Mucosa of descending colon (tissue), 3 donors: ENCODE measurements around the gene MAML2. TPM values are rescaled to one million over a fixed set of nuclear protein-coding genes. Genes with fewer than 3 reads are reported as not detected.

Source experiments
- ATAC-seq: fragments of 200-7000 bp; cut with Tn5 transposase; one replicate; pipeline ENCODE4 v1.9.1; 2020; ENCODE audit warnings: mild to moderate bottlenecking, moderate library complexity
- DNase-seq, 3 donors: peaks; one replicate each; pipeline ENCODE4 v3.0.0-alpha.2; 2020
- H3K36me3 ChIP-seq: fragments of 200-600 bp; one replicate; pipeline ENCODE4 v1.8.0; 2021; ENCODE audit warnings: low read depth, mild to moderate bottlenecking
- H3K4me1 ChIP-seq: fragments of 200-600 bp; one replicate; pipeline ENCODE4 v1.8.0; 2021; ENCODE audit warnings: low read depth, mild to moderate bottlenecking
- H3K4me3 ChIP-seq: fragments of 200-600 bp; one replicate; pipeline ENCODE4 v1.8.0; 2021; ENCODE audit warnings: mild to moderate bottlenecking
- H3K9me3 ChIP-seq: fragments of 200-600 bp; one replicate; pipeline ENCODE4 v1.8.0; 2021; ENCODE audit warnings: mild to moderate bottlenecking
- intact Hi-C, 2 donors: fragments of 100-400 bp; cut with DNase I in 1 of 2; cut with micrococcal nuclease in 1 of 2; formaldehyde crosslinking; loops; one replicate each; pipeline versions ENCODE4 v1.11.0 to v1.11.1; 2022; cut with DNase I, micrococcal nuclease
- total RNA-seq, 3 donors: library from RNA; stranded (reverse); fragmentation: NEBNext Ultra II Directional in 2 of 3; extraction: Animal tissue kit (Norgen Biotek cat#: 25700) in 2 of 3; gene quantifications; one replicate each; pipeline versions ENCODE4 v1.2.1 to v1.2.4, GENCODE V29; 2021 to 2023
- TF ChIP-seq, protein P1 (sequence below): fragments of 200-600 bp; IDR thresholded peaks from one replicate; pipeline ENCODE4 v1.8.0; 2022; ENCODE audit warnings: antibody characterized with exemption, mild to moderate bottlenecking
- donor health status: DM: no; HTN: no; CAD: no; lungs with moderate emphysema.
- donor health status: DM: no; HTN: no; CAD: no.
- donor health status: DM: no; HTN: yes; CAD: no.

Gene MAML2
- total RNA-seq, 3 donors from 2014 or later = 15.2 to 26.4 (median 15.8) TPM

- TF ChIP-seq, protein P1, sequence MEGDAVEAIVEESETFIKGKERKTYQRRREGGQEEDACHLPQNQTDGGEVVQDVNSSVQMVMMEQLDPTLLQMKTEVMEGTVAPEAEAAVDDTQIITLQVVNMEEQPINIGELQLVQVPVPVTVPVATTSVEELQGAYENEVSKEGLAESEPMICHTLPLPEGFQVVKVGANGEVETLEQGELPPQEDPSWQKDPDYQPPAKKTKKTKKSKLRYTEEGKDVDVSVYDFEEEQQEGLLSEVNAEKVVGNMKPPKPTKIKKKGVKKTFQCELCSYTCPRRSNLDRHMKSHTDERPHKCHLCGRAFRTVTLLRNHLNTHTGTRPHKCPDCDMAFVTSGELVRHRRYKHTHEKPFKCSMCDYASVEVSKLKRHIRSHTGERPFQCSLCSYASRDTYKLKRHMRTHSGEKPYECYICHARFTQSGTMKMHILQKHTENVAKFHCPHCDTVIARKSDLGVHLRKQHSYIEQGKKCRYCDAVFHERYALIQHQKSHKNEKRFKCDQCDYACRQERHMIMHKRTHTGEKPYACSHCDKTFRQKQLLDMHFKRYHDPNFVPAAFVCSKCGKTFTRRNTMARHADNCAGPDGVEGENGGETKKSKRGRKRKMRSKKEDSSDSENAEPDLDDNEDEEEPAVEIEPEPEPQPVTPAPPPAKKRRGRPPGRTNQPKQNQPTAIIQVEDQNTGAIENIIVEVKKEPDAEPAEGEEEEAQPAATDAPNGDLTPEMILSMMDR = no peak
- ATAC-seq (no peak), DNase-seq (no peak)
- intact Hi-C loops = no loop called here
- Histone ChIP-seq H3K36me3 (no peaks in the 10 kb centered on the region), H3K4me3 (no peak overlapping the region), H3K4me1 (no peaks in the 10 kb centered on the region), H3K9me3 (no peaks in the 10 kb centered on the region)
These were observed 229.8 kb downstream of the MAML2 start for GRCh38 chr11:96113193-96113681.

DNA sequence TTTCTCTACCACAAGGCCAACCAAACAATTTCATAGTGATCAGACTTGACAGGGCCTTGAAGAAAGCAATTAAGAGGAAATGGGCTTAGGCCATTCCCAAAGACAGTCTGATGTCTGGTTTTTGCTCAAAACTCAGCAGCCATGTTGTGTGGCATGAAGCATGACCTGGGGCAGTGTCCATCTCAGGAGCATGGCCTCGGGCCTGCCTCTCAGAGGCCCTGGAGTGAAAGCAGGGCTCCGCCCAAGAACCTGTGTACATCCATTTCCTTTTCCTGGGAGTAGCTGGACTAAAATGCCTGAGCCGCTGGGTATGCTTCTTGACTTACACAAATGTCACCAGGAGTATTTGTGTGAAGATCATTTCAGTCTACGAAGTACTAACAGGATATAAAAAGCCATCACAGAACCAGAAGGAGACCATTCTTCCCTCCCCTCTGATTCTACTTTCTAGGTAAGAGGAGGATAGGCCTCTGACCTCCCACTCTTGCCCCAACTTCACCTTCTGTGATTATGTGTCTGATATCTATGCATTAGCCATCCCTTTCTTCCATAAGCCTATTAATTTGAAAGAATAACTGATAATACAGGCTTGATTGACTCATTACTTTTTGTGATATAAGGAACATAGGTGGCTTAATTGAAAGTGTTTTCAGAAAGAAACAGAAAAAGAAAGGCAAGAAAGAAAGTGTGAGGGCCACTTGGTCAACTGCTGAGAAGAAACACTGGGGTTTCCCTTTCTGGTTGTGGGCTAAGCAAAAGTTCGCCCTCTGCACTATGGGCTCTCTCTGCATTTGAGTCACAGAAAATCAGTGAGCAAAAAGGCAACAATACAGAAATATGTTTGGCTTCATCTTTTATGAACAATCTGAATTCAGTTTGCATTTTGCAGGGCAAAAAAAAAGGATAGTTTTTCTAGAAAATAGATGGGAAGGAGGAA, 230.5 kb downstream of the MAML2 start:
- intact Hi-C loops = no loop called here
- Histone ChIP-seq H3K9me3 (no peaks in the 10 kb centered on the region), H3K4me3 (no peak overlapping the region), H3K4me1 (no peaks in the 10 kb centered on the region), H3K36me3 (no peaks in the 10 kb centered on the region)
- TF ChIP-seq, protein P1 = no peak
- no peak for DNase-seq
- ATAC-seq = peak; percentile 8

DNA sequence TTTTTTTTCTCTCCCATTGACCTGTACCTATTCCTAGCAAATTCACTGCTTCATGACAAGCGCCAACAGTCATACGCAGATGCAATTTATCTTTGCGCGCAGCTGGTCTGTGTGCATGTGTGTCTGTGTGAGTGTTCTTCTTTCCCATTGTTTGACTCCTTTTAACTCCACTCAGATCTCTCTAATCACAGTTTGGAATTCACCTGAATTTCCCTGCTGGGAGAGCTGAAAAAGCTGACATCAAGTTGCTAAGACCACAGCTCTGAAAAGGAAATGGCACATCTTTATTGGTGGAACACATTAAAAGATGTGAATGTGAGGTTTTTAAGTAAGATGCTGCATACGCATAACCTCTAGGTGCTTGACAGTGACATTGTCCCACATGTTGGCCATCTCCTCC, 231.7 kb downstream of the MAML2 start:
- Histone ChIP-seq H3K4me3 (no peak overlapping the region), H3K4me1 (no peaks in the 10 kb centered on the region), H3K36me3 (no peaks in the 10 kb centered on the region), H3K9me3 (no peaks in the 10 kb centered on the region)
- DNase-seq (no peak), ATAC-seq (no peak)
- intact Hi-C loops = no loop called here
- TF ChIP-seq, protein P1 = no peak

DNA sequence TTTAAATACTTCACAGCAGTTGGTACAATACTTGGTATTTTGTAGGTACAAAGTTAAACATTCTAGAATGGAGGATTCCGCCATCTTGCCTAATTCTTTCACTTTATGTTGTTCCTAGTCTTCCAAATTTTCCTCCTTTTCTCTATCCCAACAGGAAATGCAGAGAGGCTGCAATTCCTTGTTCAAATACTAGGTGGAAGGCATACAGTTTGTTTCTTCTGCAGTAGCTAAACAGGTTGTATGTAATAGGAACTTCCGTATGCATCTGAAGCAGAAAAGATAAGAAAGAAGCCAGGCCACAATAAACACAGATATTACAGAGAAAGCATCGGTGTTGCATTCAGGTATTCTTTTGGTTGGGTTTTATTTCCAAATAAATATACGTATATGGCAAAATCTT, 232.7 kb downstream of the MAML2 start:
- no peaks in the 10 kb centered on the region for H3K9me3 ChIP-seq
- H3K4me3 ChIP-seq = no peak overlapping the region
- intact Hi-C loops = no loop called here
- DNase-seq = no peak
- ATAC-seq = peak; percentile 68
- no peaks in the 10 kb centered on the region for H3K36me3 ChIP-seq
- TF ChIP-seq, protein P1 = no peak
- no peaks in the 10 kb centered on the region for H3K4me1 ChIP-seq

DNA sequence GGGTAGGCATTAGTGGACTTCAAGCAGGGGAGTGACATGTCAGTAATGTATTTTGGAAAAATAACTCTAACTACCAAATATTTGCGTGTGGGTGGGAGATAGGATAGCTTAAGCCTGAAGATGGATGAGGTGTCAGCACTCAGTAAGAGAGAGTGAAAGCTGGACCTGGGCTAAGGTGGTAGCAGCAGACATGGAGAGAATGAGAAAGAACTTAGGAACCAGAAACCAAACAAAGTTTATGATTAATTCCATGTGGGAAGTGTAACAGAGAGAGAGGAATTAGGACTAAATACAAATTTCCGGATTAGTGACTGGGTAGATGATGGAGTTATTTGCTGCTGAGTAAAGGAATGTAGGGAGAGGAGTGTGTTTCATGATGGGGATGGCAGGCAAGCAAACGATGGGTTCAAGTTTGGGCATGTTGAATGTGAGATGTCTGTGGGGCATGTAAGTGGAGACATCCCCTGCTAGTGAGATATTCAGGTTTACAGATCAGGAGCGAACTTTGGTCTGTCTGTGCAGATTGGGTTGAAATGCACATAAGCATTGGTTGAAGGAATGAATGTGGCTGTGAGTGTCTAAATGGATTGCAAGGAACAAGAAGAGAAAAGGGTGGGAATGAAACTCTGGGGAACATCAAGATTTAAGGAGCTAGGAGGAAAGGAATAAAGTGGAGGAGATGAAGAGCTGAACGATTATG, 233.5 kb downstream of the MAML2 start:
- Histone ChIP-seq H3K4me3 (no peak overlapping the region), H3K4me1 (no peaks in the 10 kb centered on the region), H3K9me3 (no peaks in the 10 kb centered on the region), H3K36me3 (no peaks in the 10 kb centered on the region)
- intact Hi-C loops = no loop called here
- TF ChIP-seq, protein P1 = no peak
- ATAC-seq (no peak), DNase-seq (no peak)
